Measurements from ENCODE around the gene FOLR1.

DNA sequence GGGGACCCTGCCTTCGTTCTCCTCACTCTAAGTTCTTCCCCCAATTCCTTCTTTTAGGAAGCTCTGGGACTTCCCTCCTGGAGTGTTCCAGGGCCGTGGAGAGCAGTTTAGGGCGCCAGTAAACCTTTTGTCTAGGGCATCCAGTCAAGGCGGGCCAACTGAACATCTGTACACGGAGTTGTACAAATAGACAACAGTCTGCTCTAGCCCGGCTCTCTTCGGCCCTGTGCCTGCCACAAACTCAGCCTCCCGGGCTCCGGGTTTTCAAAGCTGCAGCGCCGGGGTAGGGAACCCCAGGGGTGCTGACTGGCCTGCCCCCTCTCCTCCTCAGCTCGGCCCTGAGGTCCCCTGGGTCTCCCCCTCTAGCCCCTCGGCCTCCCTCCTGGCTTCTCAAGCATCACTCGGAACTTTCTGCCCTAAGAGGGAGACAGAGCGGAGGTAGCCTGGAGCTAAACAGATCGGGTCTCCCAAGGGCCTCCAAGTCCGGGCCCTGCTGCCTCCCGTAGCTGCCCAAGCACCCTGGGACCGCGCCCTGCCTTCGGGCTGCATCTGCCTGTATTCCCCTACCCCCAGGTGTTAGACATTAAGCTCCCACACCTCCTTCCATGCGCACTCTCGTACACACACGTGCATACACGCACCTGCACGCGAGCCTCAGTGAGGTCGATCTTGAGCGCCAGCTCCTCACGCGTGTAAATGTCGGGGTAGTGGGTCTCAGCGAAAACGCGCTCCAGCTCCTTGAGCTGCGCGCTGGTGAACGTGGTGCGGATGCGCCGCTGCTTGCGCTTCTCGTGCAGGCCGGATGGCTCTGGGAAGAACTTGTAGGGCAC, 48.7 kb downstream of the FOLR1 start:
- TF ChIP-seq, protein P1, sequence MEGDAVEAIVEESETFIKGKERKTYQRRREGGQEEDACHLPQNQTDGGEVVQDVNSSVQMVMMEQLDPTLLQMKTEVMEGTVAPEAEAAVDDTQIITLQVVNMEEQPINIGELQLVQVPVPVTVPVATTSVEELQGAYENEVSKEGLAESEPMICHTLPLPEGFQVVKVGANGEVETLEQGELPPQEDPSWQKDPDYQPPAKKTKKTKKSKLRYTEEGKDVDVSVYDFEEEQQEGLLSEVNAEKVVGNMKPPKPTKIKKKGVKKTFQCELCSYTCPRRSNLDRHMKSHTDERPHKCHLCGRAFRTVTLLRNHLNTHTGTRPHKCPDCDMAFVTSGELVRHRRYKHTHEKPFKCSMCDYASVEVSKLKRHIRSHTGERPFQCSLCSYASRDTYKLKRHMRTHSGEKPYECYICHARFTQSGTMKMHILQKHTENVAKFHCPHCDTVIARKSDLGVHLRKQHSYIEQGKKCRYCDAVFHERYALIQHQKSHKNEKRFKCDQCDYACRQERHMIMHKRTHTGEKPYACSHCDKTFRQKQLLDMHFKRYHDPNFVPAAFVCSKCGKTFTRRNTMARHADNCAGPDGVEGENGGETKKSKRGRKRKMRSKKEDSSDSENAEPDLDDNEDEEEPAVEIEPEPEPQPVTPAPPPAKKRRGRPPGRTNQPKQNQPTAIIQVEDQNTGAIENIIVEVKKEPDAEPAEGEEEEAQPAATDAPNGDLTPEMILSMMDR (conservative IDR thresholded peaks at IDR 0.05; ENCODE audit: low read length) = no peak
- no peak for TF ChIP-seq EZH2phosphoT487 (IDR thresholded peaks at IDR 0.05; ENCODE audit: borderline replicate concordance)
